Fibroblast of lung (primary cell): ENCODE measurements around the gene BIN1. TPM values are rescaled to one million over a fixed set of nuclear protein-coding genes. Genes with fewer than 3 reads are reported as not detected.
A peak's percentile ranks its signal among the peaks of the same experiment; 100 is the strongest.

Experiments
- DNase-seq, 2 donors: peaks; one replicate each; pipeline versions ENCODE4 v3.0.0 to v3.0.0-alpha.2; 2010; ENCODE audit warnings: low read depth in 2 of 2
- H2AFZ ChIP-seq: 2 replicates; pipeline ENCODE4 v1.5.1; 2012; ENCODE audit warnings: low read length, control low read depth, inconsistent platforms
- H3K27ac ChIP-seq: 2 replicates; pipeline ENCODE4 v1.5.1; 2011; ENCODE audit warnings: low read length, control low read depth; ENCODE audit not compliant: insufficient read depth
- H3K27me3 ChIP-seq: 2 replicates; pipeline ENCODE4 v1.5.1; 2011; ENCODE audit warnings: mild to moderate bottlenecking, low read length; ENCODE audit not compliant: control insufficient read depth, insufficient read depth
- H3K36me3 ChIP-seq: 2 replicates; pipeline ENCODE4 v1.5.1; 2011; ENCODE audit warnings: low read length; ENCODE audit not compliant: control insufficient read depth, insufficient read depth
- H3K4me1 ChIP-seq: 2 replicates; pipeline ENCODE4 v1.5.1; 2011; ENCODE audit warnings: low read length; ENCODE audit not compliant: control insufficient read depth, insufficient read depth; ENCODE audit errors: extremely low read depth
- H3K4me2 ChIP-seq: 2 replicates; pipeline ENCODE4 v1.5.1; 2011; ENCODE audit warnings: low read length, control low read depth; ENCODE audit not compliant: insufficient read depth; ENCODE audit errors: extremely low read depth
- H3K4me3 ChIP-seq, 4 experiments: fragments of 200-600 bp in 1 of 4; sonication (generic) in 1 of 4; replicated peaks in 1 of 4; 2 replicates each; pipeline ENCODE4 v1.5.1; 2011 to 2016; ENCODE audit warnings: low read length in 4 of 4, low read depth in 3 of 4, mild to moderate bottlenecking in 3 of 4, control low read depth in 2 of 4, inconsistent platforms in 1 of 4, mixed read lengths in 1 of 4; ENCODE audit not compliant: insufficient read depth in 1 of 4; ENCODE audit errors: control extremely low read depth in 1 of 4
- H3K79me2 ChIP-seq: 2 replicates; pipeline ENCODE4 v1.5.1; 2012; ENCODE audit warnings: mild to moderate bottlenecking, low read length, inconsistent platforms; ENCODE audit not compliant: control insufficient read depth, insufficient read depth
- H3K9ac ChIP-seq: 2 replicates; pipeline ENCODE4 v1.5.1; 2011; ENCODE audit warnings: mild to moderate bottlenecking, low read length, control low read depth; ENCODE audit not compliant: insufficient read depth
- H3K9me3 ChIP-seq: 2 replicates; pipeline ENCODE4 v1.5.1; 2012; ENCODE audit warnings: low read depth, low read length; ENCODE audit not compliant: control insufficient read depth, insufficient read depth
- H4K20me1 ChIP-seq: 2 replicates; pipeline ENCODE4 v1.5.1; 2011; ENCODE audit warnings: low read length; ENCODE audit not compliant: control insufficient read depth, insufficient read depth; ENCODE audit errors: extremely low read depth
- CTCF ChIP-seq, 2 donors: IDR thresholded peaks in 1 of 2; conservative IDR thresholded peaks in 1 of 2; 1 replicate in 1 of 2; 2 replicates in 1 of 2; pipeline ENCODE4 v1.5.1; 2011 to 2012; ENCODE audit warnings: low read length in 2 of 2, control low read depth in 1 of 2, inconsistent platforms in 1 of 2, low read depth in 1 of 2, mild to moderate bottlenecking in 1 of 2
- EZH2 ChIP-seq: IDR thresholded peaks from 2 replicates; pipeline ENCODE4 v1.5.1; 2012; ENCODE audit warnings: low read length, control low read depth, mild to moderate bottlenecking; ENCODE audit errors: missing control alignments
- polyA plus RNA-seq, 2 donors: library from polyadenylated mRNA; depleted of rRNA in 1 of 2; stranded (reverse) in 1 of 2; unstranded in 1 of 2; fragments of >200 nt; gene quantifications; 2 replicates each; pipeline ENCODE4 v1.2.1, GENCODE V29; 2011 to 2012; ENCODE audit warnings: missing spikeins in 1 of 2
- total RNA-seq: library from RNA; depleted of rRNA; stranded (reverse); fragments of >200 nt; gene quantifications from 2 replicates; pipeline ENCODE4 v1.2.1, GENCODE V29; 2014

Gene BIN1
- total and polyA plus RNA-seq, 2 donors (not counting 1 experiment from before 2014, with no cell fraction given) = 17.3 to 68.7 TPM

GRCh38 chr2:127012215-127012614 lies 94.7 kb downstream of the BIN1 start:
- no peak overlapping the region for H3K27ac ChIP-seq
- H3K9me3 ChIP-seq = no peaks in the 10 kb centered on the region
- H3K9ac ChIP-seq = no peak overlapping the region
- TF ChIP-seq CTCF (conservative IDR thresholded peaks at IDR 0.05 in 1 of 2, IDR thresholded peaks at IDR 0.05 in 1 of 2; ENCODE audit: low read depth in 1 of 2, low read length in 2 of 2) = no peak
- no peak for TF ChIP-seq EZH2
- no peaks in the 10 kb centered on the region for H3K36me3 ChIP-seq
- no peak overlapping the region for H3K4me2 ChIP-seq
- H3K27me3 ChIP-seq = no peaks in the 10 kb centered on the region
- H4K20me1 ChIP-seq = no peaks in the 10 kb centered on the region
- no peaks in the 10 kb centered on the region for H3K79me2 ChIP-seq
- H3K4me1 ChIP-seq = peaks cover 18% of the 10 kb centered on the region
- DNase-seq = peak in 1 of 2 donors; percentile 88
- H3K4me3 ChIP-seq = no peak overlapping the region
- no peak overlapping the region for H2AFZ ChIP-seq

DNA sequence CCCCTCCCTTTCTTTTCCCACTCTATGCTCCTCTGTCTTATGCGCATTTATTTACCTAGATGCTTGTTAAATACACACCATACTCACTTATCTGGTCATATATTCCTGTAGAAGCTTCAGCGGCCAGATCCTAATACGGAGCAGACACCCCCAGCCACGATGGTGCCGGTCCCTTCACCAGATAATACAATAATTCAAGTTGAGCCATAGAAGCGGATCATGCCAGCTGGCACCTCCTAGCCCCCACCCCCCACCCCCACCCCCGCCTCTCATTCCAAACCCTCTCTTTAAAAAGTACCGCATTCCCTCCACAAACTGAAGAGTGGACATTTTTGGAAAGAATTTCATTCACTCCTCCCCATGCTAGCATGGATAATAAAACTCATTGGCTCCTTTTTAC lies 95.2 kb downstream of the BIN1 start:
- Histone ChIP-seq H4K20me1 (no peaks in the 10 kb centered on the region), H3K4me3 (no peak overlapping the region), H3K27ac (no peak overlapping the region), H3K9ac (no peak overlapping the region), H3K27me3 (no peaks in the 10 kb centered on the region), H3K79me2 (no peaks in the 10 kb centered on the region), H3K36me3 (no peaks in the 10 kb centered on the region), H2AFZ (no peak overlapping the region), H3K4me2 (no peak overlapping the region), H3K4me1 (peaks cover 18% of the 10 kb centered on the region), H3K9me3 (no peaks in the 10 kb centered on the region)
- no peak for DNase-seq
- TF ChIP-seq CTCF (conservative IDR thresholded peaks at IDR 0.05 in 1 of 2, IDR thresholded peaks at IDR 0.05 in 1 of 2; ENCODE audit: low read depth in 1 of 2, low read length in 2 of 2) = no peak
- no peak for TF ChIP-seq EZH2

GRCh38 chr2:127011231-127011661 lies 95.7 kb downstream of the BIN1 start:
- Histone ChIP-seq H3K4me2 (no peak overlapping the region), H3K4me3 (no peak overlapping the region), H3K9ac (no peak overlapping the region), H3K4me1 (peaks cover 18% of the 10 kb centered on the region), H3K27ac (no peak overlapping the region), H3K9me3 (no peaks in the 10 kb centered on the region), H3K79me2 (no peaks in the 10 kb centered on the region), H4K20me1 (no peaks in the 10 kb centered on the region), H2AFZ (no peak overlapping the region), H3K36me3 (no peaks in the 10 kb centered on the region), H3K27me3 (no peaks in the 10 kb centered on the region)
- no peak for DNase-seq
- TF ChIP-seq CTCF (conservative IDR thresholded peaks at IDR 0.05 in 1 of 2, IDR thresholded peaks at IDR 0.05 in 1 of 2; ENCODE audit: low read depth in 1 of 2, low read length in 2 of 2) (no peak), EZH2 (no peak)
